ENCODE measurements around the gene PRDM16. TPM values are rescaled to one million over a fixed set of nuclear protein-coding genes. Genes with fewer than 3 reads are reported as not detected.

Gene PRDM16
- total and polyA plus RNA-seq, 2 donors (not counting 1 experiment from before 2014, with no cell fraction given): 0.03 to 0.12 TPM

GRCh38 chr1:3206696-3207095, 137.7 kb downstream of the PRDM16 start:
- ATAC-seq (ENCODE audit: low read depth): no peak
- Mint-ChIP-seq H3K4me3 (no peak overlapping the region), H3K4me1 (no peaks in the 10 kb centered on the region), H3K27ac (no peak overlapping the region), H3K9me3 (ENCODE audit: insufficient read depth) (no peaks in the 10 kb centered on the region), H3K27me3 (no peaks in the 10 kb centered on the region)
- WGBS (ENCODE audit: insufficient coverage): 92% methylated on average over 13 of the region's 13 CpGs
- no peaks in the 10 kb centered on the region for H4K20me1 ChIP-seq (ENCODE audit: control insufficient read depth, insufficient read depth, low read length, poor library complexity, severe bottlenecking)
- H3K9me3 ChIP-seq (ENCODE audit: control extremely low read depth in 1 of 3, control insufficient read depth in 2 of 3, insufficient read depth in 1 of 3, low read length in 2 of 3): no peaks in the 10 kb centered on the region
- no peak overlapping the region for H3K4me3 ChIP-seq (ENCODE audit: control extremely low read depth in 1 of 5, extremely low read depth in 1 of 5, insufficient read depth in 1 of 5, low read depth in 2 of 5, low read length in 4 of 5)
- DNase-seq: no peak
- no peaks in the 10 kb centered on the region for H3K4me1 ChIP-seq (ENCODE audit: control insufficient read depth in 2 of 2, insufficient read depth in 2 of 2, low read length in 2 of 2)
- no peak overlapping the region for H2AFZ ChIP-seq (ENCODE audit: insufficient read depth, low read depth, low read length, poor library complexity, severe bottlenecking)
- intact Hi-C loops (cut with micrococcal nuclease): no loop called here
- no peak for TF ChIP-seq CTCF (IDR thresholded peaks at IDR 0.05)
- TF ChIP-seq EZH2 (IDR thresholded peaks at IDR 0.05; ENCODE audit: borderline replicate concordance, insufficient read depth, low read depth, low read length, poor library complexity, severe bottlenecking): no peak
- CTCF ChIA-PET: no interaction called here
- no peaks in the 10 kb centered on the region for H3K27me3 ChIP-seq (replicated peaks in 1 of 4; ENCODE audit: control extremely low read depth in 1 of 4, control insufficient read depth in 3 of 4, insufficient read depth in 4 of 4, low read length in 3 of 4)
- no peaks in the 10 kb centered on the region for H3K36me3 ChIP-seq (replicated peaks in 1 of 2; ENCODE audit: control extremely low read depth in 1 of 2, control insufficient read depth in 1 of 2, extremely low read depth in 1 of 2, insufficient read depth in 2 of 2, low read length in 1 of 2)
- H3K4me2 ChIP-seq (replicated peaks; ENCODE audit: low read depth, low read length, poor library complexity, severe bottlenecking): no peak overlapping the region
- no peak overlapping the region for H3K27ac ChIP-seq (ENCODE audit: low read length in 2 of 2)
- POLR2A ChIA-PET: no interaction called here
- no peak overlapping the region for H3K9ac ChIP-seq (ENCODE audit: low read length)
- H3K79me2 ChIP-seq (ENCODE audit: control insufficient read depth, insufficient read depth, low read length): no peaks in the 10 kb centered on the region

- Mint-ChIP-seq H3K4me1 (no peaks in the 10 kb centered on the region), H3K27me3 (no peaks in the 10 kb centered on the region), H3K27ac (no peak overlapping the region), H3K4me3 (no peak overlapping the region), H3K9me3 (ENCODE audit: insufficient read depth) (no peaks in the 10 kb centered on the region)
- H3K79me2 ChIP-seq (ENCODE audit: control insufficient read depth, insufficient read depth, low read length): no peaks in the 10 kb centered on the region
- 59% methylated on average over 24 of the region's 26 CpGs for WGBS (ENCODE audit: insufficient coverage)
- H3K4me3 ChIP-seq (ENCODE audit: control extremely low read depth in 1 of 5, extremely low read depth in 1 of 5, insufficient read depth in 1 of 5, low read depth in 2 of 5, low read length in 4 of 5): no peak overlapping the region
- POLR2A ChIA-PET: no interaction called here
- no peak overlapping the region for H3K9ac ChIP-seq (ENCODE audit: low read length)
- H2AFZ ChIP-seq (ENCODE audit: insufficient read depth, low read depth, low read length, poor library complexity, severe bottlenecking): no peak overlapping the region
- CTCF ChIA-PET: no interaction called here
- intact Hi-C loops (cut with micrococcal nuclease): no loop called here
- H3K36me3 ChIP-seq (replicated peaks in 1 of 2; ENCODE audit: control extremely low read depth in 1 of 2, control insufficient read depth in 1 of 2, extremely low read depth in 1 of 2, insufficient read depth in 2 of 2, low read length in 1 of 2): no peaks in the 10 kb centered on the region
- H3K4me1 ChIP-seq (ENCODE audit: control insufficient read depth in 2 of 2, insufficient read depth in 2 of 2, low read length in 2 of 2): no peaks in the 10 kb centered on the region
- no peak overlapping the region for H3K27ac ChIP-seq (ENCODE audit: low read length in 2 of 2)
- ATAC-seq (ENCODE audit: low read depth) (no peak), DNase-seq (no peak)
- no peak for TF ChIP-seq EZH2 (IDR thresholded peaks at IDR 0.05; ENCODE audit: borderline replicate concordance, insufficient read depth, low read depth, low read length, poor library complexity, severe bottlenecking)
- TF ChIP-seq CTCF (IDR thresholded peaks at IDR 0.05): no peak
- H3K27me3 ChIP-seq (replicated peaks in 1 of 4; ENCODE audit: control extremely low read depth in 1 of 4, control insufficient read depth in 3 of 4, insufficient read depth in 4 of 4, low read length in 3 of 4): no peaks in the 10 kb centered on the region
- no peak overlapping the region for H3K4me2 ChIP-seq (replicated peaks; ENCODE audit: low read depth, low read length, poor library complexity, severe bottlenecking)
- H4K20me1 ChIP-seq (ENCODE audit: control insufficient read depth, insufficient read depth, low read length, poor library complexity, severe bottlenecking): no peaks in the 10 kb centered on the region
- no peaks in the 10 kb centered on the region for H3K9me3 ChIP-seq (ENCODE audit: control extremely low read depth in 1 of 3, control insufficient read depth in 2 of 3, insufficient read depth in 1 of 3, low read length in 2 of 3)
Observed at GRCh38 chr1:3207217-3207848, 138.3 kb downstream of the PRDM16 start.
